Hepatic stellate cell (primary cell): Measurements from ENCODE around the gene KATNB1.
"Not testable (repeated sequence)": the region's sequence is repeated elsewhere in the genome, so short reads cannot be mapped to it uniquely, and the experiment has no call there.

Source experiments
- DNase-seq: peaks from one replicate; pipeline ENCODE4 v3.0.0; 2011; ENCODE audit warnings: low spot score

KATNB1 gene

GRCh38 chr16:57700781-57701551 is 34.6 kb upstream of the KATNB1 start:
- no peak for DNase-seq

GRCh38 chr16:57701759-57702371 is 33.7 kb upstream of the KATNB1 start:
- DNase-seq: no peak

- no peak for DNase-seq
These were observed 32.1 kb upstream of the KATNB1 start for GRCh38 chr16:57703416-57704010.

- DNase-seq: no peak
These were observed 31.3 kb upstream of the KATNB1 start for GRCh38 chr16:57704011-57704904.

- DNase-seq: no peak
These were observed 30.4 kb upstream of the KATNB1 start for GRCh38 chr16:57704905-57705852.

GRCh38 chr16:57706717-57707116 is 28.9 kb upstream of the KATNB1 start:
- no peak for DNase-seq

- no peak for DNase-seq
These were observed 28.2 kb upstream of the KATNB1 start for GRCh38 chr16:57707331-57707730.

GRCh38 chr16:57708168-57708567 is 27.4 kb upstream of the KATNB1 start:
- no peak for DNase-seq

- no peak for DNase-seq
These were observed 25.9 kb upstream of the KATNB1 start for GRCh38 chr16:57709663-57710062.

- DNase-seq: no peak
These were observed 24.2 kb upstream of the KATNB1 start for GRCh38 chr16:57711346-57711745.

- DNase-seq: no peak
These were observed 23.6 kb upstream of the KATNB1 start for GRCh38 chr16:57711993-57712392.

GRCh38 chr16:57712569-57712968 is 23.0 kb upstream of the KATNB1 start:
- not testable (repeated sequence) for DNase-seq

GRCh38 chr16:57713596-57713995 is 22.0 kb upstream of the KATNB1 start:
- DNase-seq: no peak

GRCh38 chr16:57714047-57714446 is 21.5 kb upstream of the KATNB1 start:
- DNase-seq: no peak

GRCh38 chr16:57720142-57720575 is 15.4 kb upstream of the KATNB1 start:
- DNase-seq: peak; percentile 72

- DNase-seq: no peak
These were observed 14.0 kb upstream of the KATNB1 start for GRCh38 chr16:57721356-57722209.

- no peak for DNase-seq
These were observed 13.4 kb upstream of the KATNB1 start for GRCh38 chr16:57722210-57722499.

- no peak for DNase-seq
These were observed 12.9 kb upstream of the KATNB1 start for GRCh38 chr16:57722651-57723050.

- DNase-seq: no peak
These were observed 12.4 kb upstream of the KATNB1 start for GRCh38 chr16:57723170-57723569.

- no peak for DNase-seq
These were observed 11.0 kb upstream of the KATNB1 start for GRCh38 chr16:57724531-57724930.
